ENCODE measurements around the gene WBP2.

WBP2 gene

GRCh38 chr17:75826561-75827307 is 28.4 kb downstream of the WBP2 start:
- no peak for DNase-seq

DNA sequence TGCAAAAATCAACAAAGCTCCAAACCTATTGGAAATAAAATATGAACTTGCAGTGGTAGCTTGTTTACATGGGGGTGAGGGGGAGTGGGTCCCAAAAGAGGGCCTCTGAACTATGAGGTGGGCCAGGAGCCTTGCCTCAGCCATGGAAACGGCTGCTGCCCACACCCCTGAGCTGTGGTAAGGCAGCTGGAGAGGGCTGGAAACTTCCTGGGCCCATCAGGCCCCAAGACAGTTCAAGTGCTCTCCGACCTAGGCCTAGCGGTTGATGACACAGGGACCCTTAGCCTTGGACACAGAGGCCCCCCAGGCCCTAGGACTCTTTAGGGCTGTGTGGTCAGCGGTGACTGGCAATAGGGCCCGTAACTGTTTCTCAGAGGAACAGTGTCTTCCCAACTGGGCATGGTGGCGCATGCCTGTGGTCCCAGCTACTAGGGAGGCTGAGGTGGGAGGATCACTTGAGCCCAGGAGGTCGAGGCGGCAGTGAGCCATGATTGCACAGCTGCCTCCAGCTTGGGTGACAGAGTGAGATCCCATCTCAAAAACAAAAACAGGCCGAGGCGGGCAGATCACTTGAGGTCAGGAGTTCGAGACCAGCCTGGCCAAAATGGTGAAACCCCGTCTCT is 29.3 kb downstream of the WBP2 start:
- no peak for DNase-seq

- no peak for DNase-seq
Observed at GRCh38 chr17:75825149-75825552, 30.0 kb downstream of the WBP2 start.

DNA sequence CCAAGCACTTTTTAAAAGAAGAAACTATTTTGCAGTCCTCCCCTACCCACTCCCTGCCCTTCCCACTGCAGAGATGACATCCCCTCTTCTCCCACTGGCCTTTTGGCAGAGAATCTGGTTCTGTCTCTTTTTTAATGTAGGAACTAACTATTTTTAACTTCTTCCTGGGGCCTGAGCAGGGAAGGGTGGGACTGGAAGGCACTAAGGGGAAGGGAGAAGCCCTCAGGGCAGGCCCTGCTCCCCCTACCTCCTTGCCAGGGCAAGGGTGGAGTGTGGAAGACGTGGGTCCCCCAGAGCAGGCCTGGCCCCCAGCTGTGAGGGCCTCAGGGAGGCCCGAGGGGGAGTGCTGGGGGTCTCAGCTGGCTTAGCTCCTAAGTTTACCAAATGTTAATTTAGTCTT is 30.5 kb downstream of the WBP2 start:
- no peak for DNase-seq

GRCh38 chr17:75824050-75824552 is 31.0 kb downstream of the WBP2 start:
- no peak for DNase-seq

- no peak for DNase-seq
Observed at GRCh38 chr17:75823257-75824041, 31.7 kb downstream of the WBP2 start.

DNA sequence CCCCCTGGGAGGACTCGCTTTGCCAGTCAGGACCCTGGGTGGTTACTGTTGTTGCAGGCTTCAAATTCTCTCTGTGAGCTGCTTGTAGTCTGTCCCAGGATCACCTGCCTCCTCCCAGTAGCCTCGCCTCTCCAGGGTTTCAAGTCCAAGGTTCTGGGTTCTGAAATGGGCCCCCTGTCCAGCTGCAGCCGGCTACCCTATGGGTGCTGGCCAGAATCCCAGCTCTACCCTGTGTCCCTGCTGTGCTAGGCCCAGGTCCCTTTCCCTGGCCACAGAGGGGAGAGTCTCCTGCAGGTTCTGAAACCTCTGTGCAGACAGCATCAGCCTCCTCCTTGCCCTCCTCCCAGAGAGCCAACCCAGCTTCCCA is 32.4 kb downstream of the WBP2 start:
- no peak for DNase-seq

GRCh38 chr17:75822119-75822799 is 32.9 kb downstream of the WBP2 start:
- peak; percentile 70 for DNase-seq

- no peak for DNase-seq
Observed at GRCh38 chr17:75821552-75821951, 33.6 kb downstream of the WBP2 start.

- no peak for DNase-seq
Observed at GRCh38 chr17:75820094-75821080, 34.7 kb downstream of the WBP2 start.

DNA sequence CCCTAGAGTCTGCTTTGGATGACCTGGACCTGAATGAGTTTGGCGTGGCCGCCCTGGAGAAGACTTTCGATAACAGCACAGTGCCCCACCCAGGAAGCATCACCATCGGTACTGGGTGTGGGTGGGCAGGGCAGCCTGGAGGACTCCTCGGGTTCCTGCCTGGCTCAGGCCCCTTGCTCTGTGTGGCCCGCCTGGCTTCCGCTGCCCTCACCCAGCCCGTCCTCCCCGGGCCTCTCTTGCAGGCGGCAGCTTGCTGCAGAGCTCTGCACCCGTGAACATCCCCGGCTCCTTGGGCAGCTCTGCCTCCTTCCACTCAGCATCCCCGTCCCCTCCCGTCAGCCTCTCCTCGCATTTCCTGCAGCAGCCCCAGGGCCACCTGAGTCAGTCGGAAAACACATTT is 35.5 kb downstream of the WBP2 start:
- DNase-seq, result no peak

DNA sequence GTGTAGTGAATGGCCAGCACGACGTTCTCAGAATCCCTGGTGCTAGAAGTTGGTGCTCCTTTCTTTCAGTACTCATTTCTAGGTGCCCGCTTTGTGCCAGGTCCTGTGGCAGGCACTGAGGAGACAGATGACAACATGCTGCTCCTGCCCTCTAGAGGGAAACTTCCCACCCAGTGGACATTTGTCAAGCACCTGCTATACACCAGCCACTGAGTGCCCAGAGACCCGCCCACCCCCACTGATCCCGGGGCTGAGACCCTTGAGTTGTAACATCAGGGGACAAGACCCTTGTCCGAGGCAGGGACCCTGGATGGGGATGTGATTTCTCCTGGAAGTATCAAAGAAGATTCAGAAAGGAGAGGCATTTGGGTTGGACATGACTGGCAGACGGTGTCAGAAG is 36.0 kb downstream of the WBP2 start:
- DNase-seq, result no peak

- DNase-seq, result no peak
Observed at GRCh38 chr17:75818326-75818885, 36.7 kb downstream of the WBP2 start.

- DNase-seq, result no peak
Observed at GRCh38 chr17:75817571-75817970, 37.6 kb downstream of the WBP2 start.

GRCh38 chr17:75816693-75817092 is 38.4 kb downstream of the WBP2 start:
- DNase-seq, result no peak

- DNase-seq, result no peak
Observed at GRCh38 chr17:75815399-75815798, 39.7 kb downstream of the WBP2 start.

DNA sequence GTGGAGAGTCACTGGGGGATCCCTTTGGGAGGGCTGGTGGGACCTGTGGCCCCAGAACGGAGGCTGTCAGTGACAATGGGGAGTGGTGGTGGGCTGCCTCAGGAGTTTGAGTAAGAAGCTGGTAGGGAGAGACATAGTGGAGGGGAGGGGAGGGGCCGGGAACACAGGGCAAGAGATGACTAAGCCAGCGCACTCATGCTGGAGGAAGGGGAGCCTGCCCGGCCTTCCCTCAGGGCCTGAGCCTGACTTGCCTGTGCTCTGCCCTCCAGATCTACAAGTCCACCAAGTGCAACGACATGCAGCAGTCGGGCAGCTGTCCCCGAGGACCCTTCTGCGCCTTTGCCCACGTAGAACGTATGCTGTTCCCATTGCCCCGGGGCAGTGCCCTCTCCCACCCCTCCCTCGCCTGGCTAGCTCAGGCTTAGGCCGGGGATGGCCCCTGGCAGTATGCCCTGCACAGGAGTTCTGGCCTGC is 40.2 kb downstream of the WBP2 start:
- DNase-seq, result no peak

GRCh38 chr17:75814021-75814395 is 41.1 kb downstream of the WBP2 start:
- DNase-seq, result no peak

DNA sequence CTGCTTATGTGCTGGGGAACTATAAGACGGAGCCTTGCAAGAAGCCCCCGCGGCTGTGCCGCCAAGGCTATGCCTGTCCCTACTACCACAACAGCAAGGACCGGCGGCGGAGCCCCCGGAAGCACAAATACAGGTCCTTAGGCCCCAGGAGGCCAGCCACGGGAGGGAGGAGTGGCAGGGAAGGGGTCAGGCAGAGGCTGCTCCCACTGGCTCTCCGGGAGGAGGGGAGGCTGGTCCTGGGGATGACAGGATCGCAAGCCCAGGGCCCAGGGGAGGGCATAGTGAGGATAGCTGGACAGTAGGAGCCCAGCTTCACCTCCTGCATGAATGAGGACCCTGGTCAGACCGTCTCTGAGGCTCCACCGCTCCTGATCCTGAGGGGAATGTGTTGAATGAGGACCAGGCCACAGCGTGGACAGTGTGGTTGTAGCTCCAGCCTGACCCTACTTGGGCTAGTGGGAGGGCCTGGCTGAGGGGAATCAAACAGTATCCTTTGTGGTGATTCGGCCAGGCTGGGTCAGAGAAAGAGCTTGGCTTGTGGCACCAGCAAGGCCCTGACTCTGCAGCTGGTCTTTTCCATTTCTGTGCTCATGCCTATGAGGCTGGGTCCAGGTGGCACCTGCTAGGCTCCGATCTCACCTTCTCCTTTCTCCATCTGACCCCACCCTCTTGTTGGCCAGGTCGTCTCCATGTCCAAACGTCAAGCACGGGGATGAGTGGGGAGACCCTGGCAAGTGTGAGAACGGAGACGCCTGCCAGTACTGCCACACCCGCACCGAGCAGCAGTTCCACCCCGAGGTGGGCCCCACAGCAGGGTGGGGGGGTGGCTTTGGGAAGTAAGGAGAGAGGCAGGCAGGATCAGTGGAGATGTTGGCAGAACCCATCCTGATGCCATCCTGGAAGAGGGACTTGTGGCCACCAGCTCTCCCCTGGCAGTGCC is 41.8 kb downstream of the WBP2 start:
- no peak for DNase-seq

All from DMS79 treated with DMSO at 0.1 percent for 48 hours (cell line).